Liver (tissue), 3 donors: Measurements from ENCODE around the gene EOGT.

Experiments used
- ATF3 ChIP-seq: IDR thresholded peaks from 2 replicates; pipeline ENCODE4 v1.6.1; 2016; ENCODE audit warnings: antibody characterized with exemption
- CTCF ChIP-seq: fragments of 150-350 bp; IDR thresholded peaks from 2 replicates; pipeline ENCODE4 v1.5.1; 2017; ENCODE audit warnings: improper control_type of control experiment, low read depth, low read length; ENCODE audit not compliant: missing input control
- FOXA1 ChIP-seq: IDR thresholded peaks from 2 replicates; pipeline ENCODE4 v1.6.1; 2016; ENCODE audit warnings: antibody characterized with exemption
- GABPA ChIP-seq, 2 donors: IDR thresholded peaks in 1 of 2; conservative IDR thresholded peaks in 1 of 2; 2 replicates each; pipeline ENCODE4 v1.6.1; 2016; ENCODE audit warnings: antibody characterized with exemption in 2 of 2, mild to moderate bottlenecking in 1 of 2, moderate library complexity in 1 of 2
- HNF4A ChIP-seq, 2 donors: conservative IDR thresholded peaks; 2 replicates each; pipeline ENCODE4 v1.6.1; 2016; ENCODE audit warnings: antibody characterized with exemption in 2 of 2, mild to moderate bottlenecking in 2 of 2
- JUND ChIP-seq, 2 donors: IDR thresholded peaks; 2 replicates each; pipeline ENCODE4 v1.6.1; 2016; ENCODE audit warnings: antibody characterized with exemption in 2 of 2
- MAX ChIP-seq: IDR thresholded peaks from 2 replicates; pipeline ENCODE4 v1.6.1; 2016; ENCODE audit warnings: antibody characterized with exemption
- RAD21 ChIP-seq, 2 donors: IDR thresholded peaks; 2 replicates each; pipeline ENCODE4 v1.6.1; 2016; ENCODE audit warnings: antibody characterized with exemption in 2 of 2, mild to moderate bottlenecking in 2 of 2
- RXRA ChIP-seq, 2 donors: IDR thresholded peaks; 2 replicates each; pipeline ENCODE4 v1.6.1; 2017 to 2018; ENCODE audit warnings: antibody characterized with exemption in 2 of 2, mild to moderate bottlenecking in 1 of 2
- SP1 ChIP-seq: IDR thresholded peaks from 2 replicates; pipeline ENCODE4 v1.6.1; 2018; ENCODE audit warnings: antibody characterized with exemption, mild to moderate bottlenecking
- TAF1 ChIP-seq: conservative IDR thresholded peaks from 2 replicates; pipeline ENCODE4 v1.6.1; 2016; ENCODE audit warnings: antibody characterized with exemption, mild to moderate bottlenecking
- YY1 ChIP-seq: IDR thresholded peaks from 2 replicates; pipeline ENCODE4 v1.6.1; 2016; ENCODE audit warnings: antibody characterized with exemption, mild to moderate bottlenecking
- ZBTB33 ChIP-seq: IDR thresholded peaks from 2 replicates; pipeline ENCODE4 v1.6.1; 2016; ENCODE audit warnings: antibody characterized with exemption
- TF ChIP-seq, protein P1 (sequence below): IDR thresholded peaks from 2 replicates; pipeline ENCODE4 v1.6.1; 2016; ENCODE audit warnings: antibody characterized with exemption, mild to moderate bottlenecking
- donor health status: healthy.
- donor health status: healthy.

DNA sequence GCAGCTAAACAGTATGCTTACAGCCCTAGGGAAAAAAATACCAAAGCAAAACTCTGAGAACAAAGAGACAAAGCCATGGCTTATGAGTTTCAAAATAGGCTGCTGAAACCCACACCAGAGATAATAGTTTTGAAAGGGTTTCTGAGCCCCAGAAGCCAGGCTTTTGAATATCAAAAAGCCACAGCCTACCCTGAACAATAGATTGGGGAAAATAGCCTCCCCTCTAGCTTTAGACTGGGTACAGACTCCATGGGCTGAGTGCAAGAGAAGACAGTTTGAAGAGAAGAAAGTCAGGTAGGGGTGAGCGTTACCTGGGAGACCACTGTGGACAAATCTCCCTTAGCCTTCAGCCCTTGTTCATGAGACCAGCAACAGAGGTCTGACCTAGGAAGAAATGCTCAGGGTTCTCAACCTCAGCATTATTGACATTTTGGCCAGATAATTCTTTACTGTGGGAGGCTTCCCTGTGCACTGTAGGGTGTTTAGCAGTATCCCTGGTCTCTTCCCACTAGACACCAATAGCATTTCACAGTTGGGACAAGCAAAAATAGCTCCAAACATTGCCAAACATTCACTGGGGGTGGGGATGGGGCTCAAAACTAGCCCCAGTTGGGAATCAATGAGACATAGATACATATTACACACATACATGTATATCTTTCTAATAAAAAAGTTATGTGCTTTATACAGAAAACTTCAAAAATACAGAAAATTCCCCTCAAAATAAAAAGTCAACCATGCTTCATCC lies 69.6 kb downstream of the EOGT start:
- TF ChIP-seq CTCF (no peak), YY1 (no peak), MAX (no peak), RAD21 (IDR thresholded peaks at IDR 0.05) (no peak), JUND (IDR thresholded peaks at IDR 0.05) (no peak), ATF3 (no peak), HNF4A (conservative IDR thresholded peaks at IDR 0.05) (no peak), RXRA (IDR thresholded peaks at IDR 0.05) (no peak), FOXA1 (no peak), TAF1 (no peak), GABPA (IDR thresholded peaks at IDR 0.05 in 1 of 2, conservative IDR thresholded peaks at IDR 0.05 in 1 of 2) (no peak), SP1 (no peak), ZBTB33 (no peak)
- TF ChIP-seq, protein P1, sequence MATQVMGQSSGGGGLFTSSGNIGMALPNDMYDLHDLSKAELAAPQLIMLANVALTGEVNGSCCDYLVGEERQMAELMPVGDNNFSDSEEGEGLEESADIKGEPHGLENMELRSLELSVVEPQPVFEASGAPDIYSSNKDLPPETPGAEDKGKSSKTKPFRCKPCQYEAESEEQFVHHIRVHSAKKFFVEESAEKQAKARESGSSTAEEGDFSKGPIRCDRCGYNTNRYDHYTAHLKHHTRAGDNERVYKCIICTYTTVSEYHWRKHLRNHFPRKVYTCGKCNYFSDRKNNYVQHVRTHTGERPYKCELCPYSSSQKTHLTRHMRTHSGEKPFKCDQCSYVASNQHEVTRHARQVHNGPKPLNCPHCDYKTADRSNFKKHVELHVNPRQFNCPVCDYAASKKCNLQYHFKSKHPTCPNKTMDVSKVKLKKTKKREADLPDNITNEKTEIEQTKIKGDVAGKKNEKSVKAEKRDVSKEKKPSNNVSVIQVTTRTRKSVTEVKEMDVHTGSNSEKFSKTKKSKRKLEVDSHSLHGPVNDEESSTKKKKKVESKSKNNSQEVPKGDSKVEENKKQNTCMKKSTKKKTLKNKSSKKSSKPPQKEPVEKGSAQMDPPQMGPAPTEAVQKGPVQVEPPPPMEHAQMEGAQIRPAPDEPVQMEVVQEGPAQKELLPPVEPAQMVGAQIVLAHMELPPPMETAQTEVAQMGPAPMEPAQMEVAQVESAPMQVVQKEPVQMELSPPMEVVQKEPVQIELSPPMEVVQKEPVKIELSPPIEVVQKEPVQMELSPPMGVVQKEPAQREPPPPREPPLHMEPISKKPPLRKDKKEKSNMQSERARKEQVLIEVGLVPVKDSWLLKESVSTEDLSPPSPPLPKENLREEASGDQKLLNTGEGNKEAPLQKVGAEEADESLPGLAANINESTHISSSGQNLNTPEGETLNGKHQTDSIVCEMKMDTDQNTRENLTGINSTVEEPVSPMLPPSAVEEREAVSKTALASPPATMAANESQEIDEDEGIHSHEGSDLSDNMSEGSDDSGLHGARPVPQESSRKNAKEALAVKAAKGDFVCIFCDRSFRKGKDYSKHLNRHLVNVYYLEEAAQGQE = no peak
